Activated naive CD4-positive, alpha-beta T cell treated with anti-CD3 and anti-CD28 coated beads, Interleukin-2, amount 50 U/mL, for 24 hours (primary cell): ENCODE results near the gene MYL6B.
A peak's percentile ranks its signal among the peaks of the same experiment; 100 is the strongest.
"Not testable (repeated sequence)": the region's sequence is repeated elsewhere in the genome, so short reads cannot be mapped to it uniquely, and the experiment has no call there.

ENCODE experiments used
- H3K27ac Mint-ChIP-seq: one replicate; pipeline ENCODE4 v1.8.0; 2021; ENCODE audit warnings: mild to moderate bottlenecking, mixed read lengths
- H3K27me3 Mint-ChIP-seq: one replicate; pipeline ENCODE4 v1.8.0; 2021; ENCODE audit warnings: mixed read lengths
- H3K36me3 Mint-ChIP-seq: one replicate; pipeline ENCODE4 v1.8.0; 2021; ENCODE audit warnings: mixed read lengths
- H3K4me1 Mint-ChIP-seq: one replicate; pipeline ENCODE4 v1.8.0; 2021; ENCODE audit warnings: mixed read lengths
- H3K4me3 Mint-ChIP-seq: one replicate; pipeline ENCODE4 v1.8.0; 2021; ENCODE audit warnings: mild to moderate bottlenecking, mixed read lengths
- H3K9me3 Mint-ChIP-seq: one replicate; pipeline ENCODE4 v1.8.0; 2021; ENCODE audit warnings: mixed read lengths

MYL6B gene

DNA sequence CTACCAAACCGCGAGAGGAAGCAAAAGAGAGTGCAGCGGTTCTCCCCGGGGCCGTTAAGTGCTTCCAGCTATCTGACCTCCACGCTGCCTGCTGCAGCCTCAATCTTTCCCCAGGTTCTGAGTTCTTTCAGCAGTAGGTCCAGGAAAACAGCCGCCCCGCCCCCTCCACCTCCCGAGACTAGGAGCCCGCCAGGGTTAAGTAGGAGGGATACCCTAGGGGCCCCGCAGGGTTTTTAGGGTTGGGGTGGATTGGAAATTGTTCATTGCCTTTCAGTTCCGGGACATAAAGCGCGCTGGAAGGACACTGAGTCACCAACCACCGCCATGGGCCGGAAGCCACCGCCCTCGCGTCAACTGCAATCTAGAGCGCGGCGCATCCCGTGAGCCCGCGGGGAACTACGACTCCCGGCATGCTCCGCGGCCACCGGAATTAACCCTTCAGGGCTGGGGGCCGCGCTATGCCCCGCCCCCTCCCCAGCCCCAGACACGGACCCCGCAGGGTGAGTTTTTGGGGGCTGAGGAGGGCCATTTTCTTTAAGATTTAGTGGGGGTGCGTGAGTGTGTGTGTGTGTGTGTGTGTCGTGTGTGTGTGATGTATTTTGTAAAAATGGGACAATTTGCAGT lies at the start of gene MYL6B:
MYL6B (plus strand) TSS at position 456 of the 624 bp plus-strand sequence. CDS start 1,332 bp downstream, outside the sequence.
- H3K4me1 Mint-ChIP-seq, result peaks cover 34% of the 10 kb centered on the region
- peak within 1 kb of the TSS; percentile 96 for H3K4me3 Mint-ChIP-seq
- no peaks in the 10 kb centered on the region for H3K36me3 Mint-ChIP-seq

DNA sequence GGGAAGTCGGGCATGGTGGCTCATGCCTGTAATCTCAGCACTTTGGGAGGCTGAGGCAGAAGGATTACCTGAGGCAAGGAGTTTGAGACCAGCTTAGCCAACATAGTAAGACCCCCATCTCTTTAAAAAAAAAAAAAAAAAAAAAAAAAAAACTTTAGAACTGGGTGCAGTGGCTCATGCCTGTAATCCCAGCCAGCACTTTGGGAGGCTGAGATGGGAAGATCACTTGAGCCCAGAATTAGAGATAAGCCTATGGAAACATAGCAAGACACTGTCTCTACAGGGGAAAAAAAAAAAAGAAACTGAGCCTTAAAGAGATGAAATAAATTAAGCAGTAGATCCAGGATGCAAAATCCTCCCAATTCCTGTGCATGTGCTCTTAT lies 49.7 kb upstream of the MYL6B start:
- H3K27ac Mint-ChIP-seq, result peak overlapping the region; percentile 73
- no peaks in the 10 kb centered on the region for H3K27me3 Mint-ChIP-seq
- peaks cover 20% of the 10 kb centered on the region for H3K36me3 Mint-ChIP-seq
- H3K4me1 Mint-ChIP-seq, result peaks cover 58% of the 10 kb centered on the region
- H3K9me3 Mint-ChIP-seq, result no peaks in the 10 kb centered on the region
- peak overlapping the region; percentile 100 for H3K4me3 Mint-ChIP-seq

More for the DNA sequence above, at the start of gene MYL6B:
- H3K27me3 Mint-ChIP-seq, result no peaks in the 10 kb centered on the region
- H3K27ac Mint-ChIP-seq, result peak within 1 kb of the TSS; percentile 99
- H3K9me3 Mint-ChIP-seq, result no peaks in the 10 kb centered on the region

DNA sequence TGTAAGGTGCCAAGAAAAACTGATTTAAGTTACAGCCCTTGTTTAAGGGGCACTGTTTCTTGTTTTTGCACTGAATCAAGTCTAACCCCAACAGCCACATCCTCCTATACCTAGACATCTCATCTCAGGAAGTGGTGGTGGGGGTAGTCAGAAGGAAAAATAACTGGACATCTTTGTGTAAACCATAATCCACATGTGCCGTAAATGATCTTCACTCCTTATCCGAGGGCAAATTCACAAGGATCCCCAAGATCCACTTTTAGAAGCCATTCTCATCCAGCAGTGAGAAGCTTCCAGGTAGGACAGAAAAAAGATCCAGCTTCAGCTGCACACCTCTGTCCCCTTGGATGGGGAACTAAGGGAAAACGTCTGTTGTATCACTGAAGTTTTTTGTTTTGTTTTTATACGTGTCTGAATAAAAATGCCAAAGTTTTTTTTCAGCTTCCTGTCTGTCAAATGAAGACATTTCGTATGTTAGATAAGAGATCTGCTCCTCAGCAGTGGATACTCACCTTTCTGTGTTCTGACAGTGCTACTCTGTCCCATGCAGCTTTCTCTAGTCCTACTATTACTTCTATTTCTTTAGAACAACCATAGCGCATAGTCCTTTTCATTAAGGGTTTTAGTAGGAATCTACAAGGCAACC lies 49.2 kb upstream of the MYL6B start:
- H3K36me3 Mint-ChIP-seq, result peaks cover 21% of the 10 kb centered on the region

DNA sequence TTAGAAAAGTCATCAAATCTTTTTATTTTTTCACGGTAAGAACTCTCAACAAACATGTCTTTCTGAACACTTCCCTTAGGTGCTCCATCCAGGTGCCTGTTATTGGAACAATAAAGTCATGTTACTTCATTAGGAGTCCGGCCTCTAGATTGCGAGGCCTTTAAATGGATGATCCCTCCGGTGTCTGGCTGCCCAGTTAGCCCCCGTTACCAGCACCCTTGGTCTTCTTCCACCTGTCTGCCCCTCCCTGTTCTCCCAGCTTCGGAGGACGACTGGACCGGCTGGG lies 48.6 kb upstream of the MYL6B start:
- Mint-ChIP-seq H3K27ac (peak overlapping the region; percentile 100), H3K27me3 (no peaks in the 10 kb centered on the region), H3K4me3 (peak overlapping the region; percentile 100), H3K36me3 (peaks cover 26% of the 10 kb centered on the region), H3K4me1 (peaks cover 58% of the 10 kb centered on the region), H3K9me3 (no peaks in the 10 kb centered on the region)

More for the DNA sequence above, 49.2 kb upstream of the MYL6B start:
- Mint-ChIP-seq H3K4me3 (peak overlapping the region; percentile 100), H3K27me3 (no peaks in the 10 kb centered on the region), H3K4me1 (peaks cover 58% of the 10 kb centered on the region), H3K27ac (peak overlapping the region; percentile 100), H3K9me3 (no peaks in the 10 kb centered on the region)

- Mint-ChIP-seq H3K4me1 (peaks cover 58% of the 10 kb centered on the region), H3K36me3 (peaks cover 26% of the 10 kb centered on the region)
Observed at GRCh38 chr12:56104109-56104814, 48.1 kb upstream of the MYL6B start, which contains the start of gene PA2G4. PA2G4 (plus strand) TSS chr12:56104559; CDS start chr12:56104738, 179 bp downstream.

GRCh38 chr12:56104815-56105608 lies 47.4 kb upstream of the MYL6B start:
- H3K27ac Mint-ChIP-seq, result peak overlapping the region; percentile 100
- H3K4me1 Mint-ChIP-seq, result peaks cover 54% of the 10 kb centered on the region
- no peaks in the 10 kb centered on the region for H3K9me3 Mint-ChIP-seq
- no peaks in the 10 kb centered on the region for H3K27me3 Mint-ChIP-seq
- H3K4me3 Mint-ChIP-seq, result peak overlapping the region; percentile 100
- H3K36me3 Mint-ChIP-seq, result peaks cover 26% of the 10 kb centered on the region

More at GRCh38 chr12:56104109-56104814, 48.1 kb upstream of the MYL6B start, which contains the start of gene PA2G4:
- Mint-ChIP-seq H3K9me3 (no peaks in the 10 kb centered on the region), H3K27me3 (no peaks in the 10 kb centered on the region), H3K4me3 (peak within 1 kb of the TSS; percentile 100), H3K27ac (peak within 1 kb of the TSS; percentile 100)

GRCh38 chr12:56105609-56105902 lies 46.8 kb upstream of the MYL6B start:
- Mint-ChIP-seq H3K4me1 (peaks cover 52% of the 10 kb centered on the region), H3K36me3 (peaks cover 26% of the 10 kb centered on the region), H3K9me3 (no peaks in the 10 kb centered on the region), H3K27me3 (no peaks in the 10 kb centered on the region), H3K4me3 (peak overlapping the region; percentile 100), H3K27ac (peak overlapping the region; percentile 100)

DNA sequence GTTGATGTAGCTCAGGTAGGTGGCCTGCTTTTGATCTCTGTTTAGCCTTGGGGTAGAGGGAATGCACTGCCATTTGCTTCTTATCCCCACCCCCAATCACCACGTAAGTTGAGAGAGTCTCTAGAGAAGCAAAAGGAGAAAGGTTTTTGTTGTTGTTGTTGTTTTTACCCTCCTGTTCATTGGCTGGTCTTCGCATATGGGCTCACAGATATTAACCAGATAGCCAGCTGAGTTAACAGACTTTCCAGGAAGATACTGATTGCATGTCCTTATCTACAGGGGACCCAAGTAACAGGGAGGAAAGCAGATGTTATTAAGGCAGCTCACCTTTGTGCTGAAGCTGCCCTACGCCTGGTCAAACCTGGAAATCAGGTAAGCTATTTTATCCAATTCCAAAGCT lies 45.1 kb upstream of the MYL6B start:
- peaks cover 33% of the 10 kb centered on the region for H3K36me3 Mint-ChIP-seq
- H3K4me3 Mint-ChIP-seq, result peak overlapping the region; percentile 100
- H3K27me3 Mint-ChIP-seq, result no peaks in the 10 kb centered on the region
- H3K4me1 Mint-ChIP-seq, result peaks cover 37% of the 10 kb centered on the region
- H3K27ac Mint-ChIP-seq, result peak overlapping the region; percentile 76
- H3K9me3 Mint-ChIP-seq, result no peaks in the 10 kb centered on the region

DNA sequence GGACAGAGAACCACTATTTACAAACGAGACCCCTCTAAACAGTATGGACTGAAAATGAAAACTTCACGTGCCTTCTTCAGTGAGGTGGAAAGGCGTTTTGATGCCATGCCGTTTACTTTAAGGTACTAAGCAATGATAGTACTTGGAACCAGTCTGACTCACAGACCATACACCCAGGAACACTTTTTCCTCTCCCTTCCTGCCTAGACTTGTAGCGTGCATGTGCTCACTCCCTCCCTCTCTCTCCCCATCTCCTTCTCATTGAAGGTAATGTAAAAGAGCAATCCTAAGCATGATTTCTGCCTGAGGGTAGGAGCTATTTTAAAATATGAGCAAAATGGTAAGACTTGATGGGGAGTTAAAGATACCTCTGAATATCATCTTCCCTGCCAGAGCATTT lies 41.8 kb upstream of the MYL6B start:
- H3K27ac Mint-ChIP-seq, result no peak overlapping the region
- peaks cover 16% of the 10 kb centered on the region for H3K4me1 Mint-ChIP-seq
- peaks cover 29% of the 10 kb centered on the region for H3K36me3 Mint-ChIP-seq
- H3K4me3 Mint-ChIP-seq, result no peak overlapping the region
- no peaks in the 10 kb centered on the region for H3K9me3 Mint-ChIP-seq
- H3K27me3 Mint-ChIP-seq, result no peaks in the 10 kb centered on the region

DNA sequence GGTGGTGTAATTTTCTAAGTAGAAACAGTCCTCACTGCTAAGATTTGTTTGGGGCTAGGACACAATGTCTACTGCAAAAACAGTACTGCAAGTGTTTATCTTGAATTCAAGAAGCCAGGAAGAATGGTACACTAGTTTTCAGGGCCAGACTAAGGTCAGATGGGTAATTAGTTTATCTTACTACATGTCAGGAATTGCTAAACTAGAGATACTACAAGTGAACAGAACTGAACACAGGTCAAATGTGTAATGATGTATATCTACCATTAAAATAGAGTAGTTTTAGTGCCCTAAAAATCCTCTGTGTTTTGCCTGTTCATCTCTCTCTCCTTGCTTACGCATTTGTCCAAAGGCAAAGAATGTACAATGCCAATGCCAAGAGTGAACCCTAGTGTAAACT lies 38.3 kb upstream of the MYL6B start:
- Mint-ChIP-seq H3K27ac (peak overlapping the region; percentile 26), H3K27me3 (no peaks in the 10 kb centered on the region), H3K36me3 (peaks cover 27% of the 10 kb centered on the region), H3K4me3 (no peak overlapping the region), H3K4me1 (peaks cover 8% of the 10 kb centered on the region), H3K9me3 (no peaks in the 10 kb centered on the region)

DNA sequence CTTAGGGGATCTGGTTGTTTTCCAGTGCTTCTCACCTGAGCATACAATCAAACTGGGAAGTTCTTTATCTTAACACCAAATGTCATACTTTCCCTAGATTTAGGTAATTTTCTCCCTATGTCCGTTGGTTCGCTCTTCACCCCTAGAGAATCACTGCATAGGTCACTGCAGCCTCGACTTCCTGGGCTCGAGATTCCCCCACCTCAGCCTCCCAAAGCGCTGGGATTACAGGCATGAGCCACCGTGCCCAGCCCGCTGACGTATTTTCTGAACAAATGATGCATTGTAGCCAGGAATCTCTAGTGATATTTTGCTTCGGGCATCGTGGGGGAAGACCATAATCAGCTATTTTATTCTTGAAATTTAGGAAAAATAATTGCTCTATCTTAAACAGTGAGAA lies 37.1 kb upstream of the MYL6B start:
- Mint-ChIP-seq H3K9me3 (no peaks in the 10 kb centered on the region), H3K27ac (peak overlapping the region; percentile 95), H3K4me1 (peaks cover 20% of the 10 kb centered on the region), H3K27me3 (no peaks in the 10 kb centered on the region), H3K4me3 (peak overlapping the region; percentile 95), H3K36me3 (peaks cover 27% of the 10 kb centered on the region)

DNA sequence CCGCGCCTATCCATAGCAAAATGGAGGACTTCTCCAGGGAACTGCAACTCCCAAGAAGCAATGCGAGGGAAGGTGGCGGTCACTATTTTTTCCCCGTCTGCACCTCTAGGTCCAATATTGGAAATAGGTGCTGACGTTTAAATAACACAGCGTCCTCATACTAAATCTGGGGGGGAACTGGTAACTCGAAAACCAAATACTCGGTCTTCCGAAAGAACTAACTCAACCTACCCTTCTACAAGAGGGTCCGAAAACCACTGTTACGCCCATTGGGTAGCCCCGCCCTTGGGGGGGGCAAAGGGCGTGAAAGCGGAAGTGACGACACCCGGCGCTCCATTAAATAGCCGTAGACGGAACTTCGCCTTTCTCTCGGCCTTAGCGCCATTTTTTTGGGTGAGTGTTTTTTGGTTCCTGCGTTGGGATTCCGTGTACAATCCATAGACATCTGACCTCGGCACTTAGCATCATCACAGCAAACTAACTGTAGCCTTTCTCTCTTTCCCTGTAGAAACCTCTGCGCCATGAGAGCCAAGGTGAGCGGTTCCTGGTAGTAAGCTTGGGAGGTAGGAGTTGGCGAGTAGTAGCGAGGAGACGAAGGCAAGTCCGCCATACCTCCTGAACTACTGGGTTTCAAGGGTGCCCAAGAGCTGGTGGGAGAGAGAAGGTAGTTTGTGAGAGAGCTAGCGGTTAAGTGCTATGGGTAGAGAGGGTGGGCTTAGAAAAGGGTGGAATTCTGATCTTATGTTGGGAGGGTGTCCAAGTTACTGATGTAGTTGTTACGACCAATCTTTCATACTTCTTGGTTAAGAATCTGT lies 35.9 kb upstream of the MYL6B start, which contains the start of gene RPL41:
RPL41 (plus strand) TSS at position 367 of the 815 bp plus-strand sequence.
- Mint-ChIP-seq H3K4me3 (peak within 1 kb of the TSS; percentile 95), H3K9me3 (no peaks in the 10 kb centered on the region), H3K4me1 (peaks cover 20% of the 10 kb centered on the region), H3K27ac (peak within 1 kb of the TSS; percentile 95), H3K27me3 (no peaks in the 10 kb centered on the region), H3K36me3 (peaks cover 21% of the 10 kb centered on the region)

GRCh38 chr12:56117082-56117706 lies 35.2 kb upstream of the MYL6B start:
- H3K27me3 Mint-ChIP-seq, H3K9me3 Mint-ChIP-seq: not testable (repeated sequence)
- H3K36me3 Mint-ChIP-seq, result peaks cover 19% of the 10 kb centered on the region
- H3K27ac Mint-ChIP-seq, result peak overlapping the region; percentile 95
- H3K4me3 Mint-ChIP-seq, result peak overlapping the region; percentile 95
- H3K4me1 Mint-ChIP-seq, result peaks cover 20% of the 10 kb centered on the region
